ENCODE data around the gene PJA2.

GRCh38 chr5:109394806-109395205, 15.0 kb downstream of the PJA2 start:
- TF ChIP-seq CTCF (IDR thresholded peaks at IDR 0.05) (no peak), POLR2A (IDR thresholded peaks at IDR 0.05) (no peak)

Measured in breast epithelium (tissue), 3 donors.